ENCODE data around the gene PHACTR1.
"Not testable (repeated sequence)": the region's sequence is repeated elsewhere in the genome, so short reads cannot be mapped to it uniquely, and the experiment has no call there.

PHACTR1 gene

GRCh38 chr6:12929678-12930077 lies 213.1 kb downstream of the PHACTR1 start:
- DNase-seq (ENCODE audit: low read depth) = no peak
- no peak overlapping the region for H3K4me3 ChIP-seq (ENCODE audit: low read depth, low read length)

GRCh38 chr6:12931639-12932038 lies 215.1 kb downstream of the PHACTR1 start:
- no peak overlapping the region for H3K4me3 ChIP-seq (ENCODE audit: low read depth, low read length)
- DNase-seq (ENCODE audit: low read depth) = no peak

- no peak for DNase-seq (ENCODE audit: low read depth)
- no peak overlapping the region for H3K4me3 ChIP-seq (ENCODE audit: low read depth, low read length)
These were observed 219.1 kb downstream of the PHACTR1 start for GRCh38 chr6:12935637-12936036.

GRCh38 chr6:12937971-12938370 lies 221.4 kb downstream of the PHACTR1 start:
- no peak overlapping the region for H3K4me3 ChIP-seq (ENCODE audit: low read depth, low read length)
- no peak for DNase-seq (ENCODE audit: low read depth)

- H3K4me3 ChIP-seq (ENCODE audit: low read depth, low read length) = no peak overlapping the region
- no peak for DNase-seq (ENCODE audit: low read depth)
These were observed 222.7 kb downstream of the PHACTR1 start for GRCh38 chr6:12939314-12939713.

GRCh38 chr6:12941422-12941821 lies 224.9 kb downstream of the PHACTR1 start:
- no peak for DNase-seq (ENCODE audit: low read depth)
- no peak overlapping the region for H3K4me3 ChIP-seq (ENCODE audit: low read depth, low read length)

GRCh38 chr6:12943549-12943948 lies 227.0 kb downstream of the PHACTR1 start:
- DNase-seq (ENCODE audit: low read depth) = no peak
- no peak overlapping the region for H3K4me3 ChIP-seq (ENCODE audit: low read depth, low read length)

GRCh38 chr6:12944001-12944400 lies 227.4 kb downstream of the PHACTR1 start:
- no peak overlapping the region for H3K4me3 ChIP-seq (ENCODE audit: low read depth, low read length)
- DNase-seq (ENCODE audit: low read depth) = no peak

GRCh38 chr6:12944528-12944927 lies 228.0 kb downstream of the PHACTR1 start:
- DNase-seq (ENCODE audit: low read depth) = not testable (repeated sequence)

GRCh38 chr6:12947151-12947871 lies 230.7 kb downstream of the PHACTR1 start:
- no peak for DNase-seq (ENCODE audit: low read depth)
- H3K4me3 ChIP-seq (ENCODE audit: low read depth, low read length) = no peak overlapping the region

More at GRCh38 chr6:12944528-12944927, 228.0 kb downstream of the PHACTR1 start:
- H3K4me3 ChIP-seq (ENCODE audit: low read depth, low read length) = not testable (repeated sequence)

- DNase-seq (ENCODE audit: low read depth) = no peak
- no peak overlapping the region for H3K4me3 ChIP-seq (ENCODE audit: low read depth, low read length)
These were observed 231.4 kb downstream of the PHACTR1 start for GRCh38 chr6:12947967-12948366.

GRCh38 chr6:12950976-12951375 lies 234.4 kb downstream of the PHACTR1 start:
- DNase-seq (ENCODE audit: low read depth) = no peak
- H3K4me3 ChIP-seq (ENCODE audit: low read depth, low read length) = no peak overlapping the region

- DNase-seq (ENCODE audit: low read depth) = no peak
- H3K4me3 ChIP-seq (ENCODE audit: low read depth, low read length) = no peak overlapping the region
These were observed 234.8 kb downstream of the PHACTR1 start for GRCh38 chr6:12951415-12951814.

- no peak overlapping the region for H3K4me3 ChIP-seq (ENCODE audit: low read depth, low read length)
- no peak for DNase-seq (ENCODE audit: low read depth)
These were observed 235.8 kb downstream of the PHACTR1 start for GRCh38 chr6:12952318-12952717.

GRCh38 chr6:12955956-12956355 lies 239.4 kb downstream of the PHACTR1 start:
- no peak for DNase-seq (ENCODE audit: low read depth)
- no peak overlapping the region for H3K4me3 ChIP-seq (ENCODE audit: low read depth, low read length)

GRCh38 chr6:12956991-12957320 lies 240.4 kb downstream of the PHACTR1 start:
- no peak for DNase-seq (ENCODE audit: low read depth)

GRCh38 chr6:12957321-12958051 lies 240.9 kb downstream of the PHACTR1 start:
- H3K4me3 ChIP-seq (ENCODE audit: low read depth, low read length) = peak overlapping the region; percentile 67
- DNase-seq (ENCODE audit: low read depth) = peak; percentile 22

More at GRCh38 chr6:12956991-12957320, 240.4 kb downstream of the PHACTR1 start:
- H3K4me3 ChIP-seq (ENCODE audit: low read depth, low read length) = peak overlapping the region; percentile 67

GRCh38 chr6:12958052-12958706 lies 241.6 kb downstream of the PHACTR1 start:
- peak overlapping the region; percentile 67 for H3K4me3 ChIP-seq (ENCODE audit: low read depth, low read length)
- DNase-seq (ENCODE audit: low read depth) = no peak

GRCh38 chr6:12961761-12962160 lies 245.2 kb downstream of the PHACTR1 start:
- DNase-seq (ENCODE audit: low read depth) = no peak
- H3K4me3 ChIP-seq (ENCODE audit: low read depth, low read length) = no peak overlapping the region

GRCh38 chr6:12962529-12962928 lies 246.0 kb downstream of the PHACTR1 start:
- H3K4me3 ChIP-seq (ENCODE audit: low read depth, low read length) = no peak overlapping the region
- DNase-seq (ENCODE audit: low read depth) = no peak
